Measurements from ENCODE around the gene FSTL1.

- TF ChIP-seq, protein P1, sequence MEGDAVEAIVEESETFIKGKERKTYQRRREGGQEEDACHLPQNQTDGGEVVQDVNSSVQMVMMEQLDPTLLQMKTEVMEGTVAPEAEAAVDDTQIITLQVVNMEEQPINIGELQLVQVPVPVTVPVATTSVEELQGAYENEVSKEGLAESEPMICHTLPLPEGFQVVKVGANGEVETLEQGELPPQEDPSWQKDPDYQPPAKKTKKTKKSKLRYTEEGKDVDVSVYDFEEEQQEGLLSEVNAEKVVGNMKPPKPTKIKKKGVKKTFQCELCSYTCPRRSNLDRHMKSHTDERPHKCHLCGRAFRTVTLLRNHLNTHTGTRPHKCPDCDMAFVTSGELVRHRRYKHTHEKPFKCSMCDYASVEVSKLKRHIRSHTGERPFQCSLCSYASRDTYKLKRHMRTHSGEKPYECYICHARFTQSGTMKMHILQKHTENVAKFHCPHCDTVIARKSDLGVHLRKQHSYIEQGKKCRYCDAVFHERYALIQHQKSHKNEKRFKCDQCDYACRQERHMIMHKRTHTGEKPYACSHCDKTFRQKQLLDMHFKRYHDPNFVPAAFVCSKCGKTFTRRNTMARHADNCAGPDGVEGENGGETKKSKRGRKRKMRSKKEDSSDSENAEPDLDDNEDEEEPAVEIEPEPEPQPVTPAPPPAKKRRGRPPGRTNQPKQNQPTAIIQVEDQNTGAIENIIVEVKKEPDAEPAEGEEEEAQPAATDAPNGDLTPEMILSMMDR (IDR thresholded peaks at IDR 0.05; ENCODE audit: low read length): no peak
- no peak for TF ChIP-seq EZH2 (IDR thresholded peaks at IDR 0.05; ENCODE audit: borderline replicate concordance, low read length)
Observed at GRCh38 chr3:120382941-120383447, 67.8 kb downstream of the FSTL1 start.

All from OCI-LY1 (cell line).